PFSK-1 (cell line): ENCODE results near the gene SMIM44. TPM values are rescaled to one million over a fixed set of nuclear protein-coding genes. Genes with fewer than 3 reads are reported as not detected.

Source experiments
- FOXP2 ChIP-seq: optimal IDR thresholded peaks from 2 replicates; pipeline ENCODE3; 2011; ENCODE audit warnings: borderline replicate concordance, control low read depth, inconsistent platforms; ENCODE audit not compliant: insufficient read depth; ENCODE audit errors: extremely low read length, extremely low read depth
- POLR2AphosphoS5 ChIP-seq: IDR thresholded peaks from 2 replicates; pipeline ENCODE4 v1.6.1; 2012; ENCODE audit warnings: low read depth, mild to moderate bottlenecking, control low read depth, low read length, moderate library complexity
- REST ChIP-seq, 2 experiments: IDR thresholded peaks; 2 replicates each; pipeline versions ENCODE4 v1.6.1 to v1.8.0; 2011 to 2012; ENCODE audit warnings: low read depth in 2 of 2, low read length in 2 of 2, control low read depth in 1 of 2, inconsistent platforms in 1 of 2, mild to moderate bottlenecking in 1 of 2, moderate library complexity in 1 of 2; ENCODE audit not compliant: insufficient read depth in 1 of 2
- SIN3A ChIP-seq: IDR thresholded peaks from 2 replicates; pipeline ENCODE4 v1.6.1; 2012; ENCODE audit warnings: mild to moderate bottlenecking, low read length, moderate library complexity, borderline replicate concordance; ENCODE audit not compliant: insufficient read depth
- TAF1 ChIP-seq: IDR thresholded peaks from 2 replicates; pipeline ENCODE4 v1.6.1; 2012; ENCODE audit warnings: low read length, control low read depth, borderline replicate concordance; ENCODE audit not compliant: insufficient read depth
- polyA plus RNA-seq: library from polyadenylated mRNA; unstranded; fragments of >200 nt; gene quantifications from one replicate; pipeline ENCODE4 v1.2.1, GENCODE V29; 2012; ENCODE audit warnings: low read depth, missing spikeins; ENCODE audit not compliant: insufficient read length

Gene SMIM44
- not detected for polyA plus RNA-seq

GRCh38 chr19:3483226-3483628, at the start of gene SMIM44:
TSS of gene SMIM44 (minus strand) at chr19:3483441. CDS start at chr19:3483403, 38 bp downstream.
- TF ChIP-seq TAF1 (no peak), POLR2AphosphoS5 (no peak), SIN3A (no peak), FOXP2 (no peak), REST (IDR thresholded peaks at IDR 0.05; ENCODE audit: insufficient read depth in 1 of 2, low read depth in 2 of 2, low read length in 2 of 2) (no peak)

GRCh38 chr19:3533033-3533432, 49.8 kb upstream of the SMIM44 start:
- TF ChIP-seq POLR2AphosphoS5: no peak
- no peak for TF ChIP-seq FOXP2
- TF ChIP-seq SIN3A: no peak
- TF ChIP-seq REST (IDR thresholded peaks at IDR 0.05; ENCODE audit: insufficient read depth in 1 of 2, low read depth in 2 of 2, low read length in 2 of 2): no peak
- TF ChIP-seq TAF1: no peak

GRCh38 chr19:3532154-3532786, 49.0 kb upstream of the SMIM44 start:
- TF ChIP-seq SIN3A (no peak), POLR2AphosphoS5 (no peak), TAF1 (no peak), REST (IDR thresholded peaks at IDR 0.05; ENCODE audit: insufficient read depth in 1 of 2, low read depth in 2 of 2, low read length in 2 of 2) (no peak), FOXP2 (no peak)

- TF ChIP-seq TAF1: no peak
- no peak for TF ChIP-seq SIN3A
- no peak for TF ChIP-seq POLR2AphosphoS5
- TF ChIP-seq REST (IDR thresholded peaks at IDR 0.05; ENCODE audit: insufficient read depth in 1 of 2, low read depth in 2 of 2, low read length in 2 of 2): no peak
- no peak for TF ChIP-seq FOXP2
Measured at GRCh38 chr19:3531716-3532115, 48.5 kb upstream of the SMIM44 start.

- no peak for TF ChIP-seq SIN3A
Measured at GRCh38 chr19:3530389-3530788, 47.1 kb upstream of the SMIM44 start.
